Stomach (tissue), 9 donors: ENCODE data around the gene QARS1. TPM values are rescaled to one million over a fixed set of nuclear protein-coding genes. Genes with fewer than 3 reads are reported as not detected.

Experiments
- DNase-seq, 2 donors: peaks; one replicate each; pipeline versions ENCODE4 v3.0.0 to v3.0.0-alpha.2; 2013 to 2019
- H3K27ac ChIP-seq, 5 donors: fragments of 200-600 bp in 4 of 5; sonication (generic) in 4 of 5; one replicate each; pipeline ENCODE4 v1.5.1; 2013 to 2019; ENCODE audit warnings: mild to moderate bottlenecking in 1 of 5, moderate library complexity in 1 of 5
- H3K27me3 ChIP-seq, 3 donors: fragments of 200-600 bp; sonication (generic); one replicate each; pipeline ENCODE4 v1.5.1; 2017 to 2019; ENCODE audit warnings: mixed run types in 1 of 3
- H3K36me3 ChIP-seq, 4 donors: fragments of 200-600 bp; sonication (generic); 1 replicate in 3 of 4; 2 replicates in 1 of 4; pipeline ENCODE4 v1.5.1; 2016 to 2019
- H3K4me1 ChIP-seq, 4 donors: fragments of 200-600 bp; sonication (generic); one replicate each; pipeline ENCODE4 v1.5.1; 2016 to 2019
- H3K4me3 ChIP-seq, 4 donors: fragments of 200-600 bp; sonication (generic) in 3 of 4; one replicate each; pipeline ENCODE4 v1.5.1; 2016 to 2019; ENCODE audit warnings: mild to moderate bottlenecking in 1 of 4
- H3K9me3 ChIP-seq, 4 donors: fragments of 200-600 bp; sonication (generic); one replicate each; pipeline ENCODE4 v1.5.1; 2016 to 2019
- EP300 ChIP-seq: sonication (generic); formaldehyde crosslinking; IDR thresholded peaks from one replicate; pipeline ENCODE4 v1.6.1; 2017; ENCODE audit warnings: antibody characterized with exemption
- POLR2A ChIP-seq, 4 donors: fragments of 450-650 bp; IDR thresholded peaks; one replicate each; pipeline ENCODE4 v1.6.1; 2016; ENCODE audit warnings: antibody characterized with exemption in 4 of 4, control low read depth in 2 of 4, mild to moderate bottlenecking in 1 of 4, moderate library complexity in 1 of 4
- POLR2AphosphoS5 ChIP-seq, 3 donors: sonication (generic); formaldehyde crosslinking; IDR thresholded peaks; one replicate each; pipeline ENCODE4 v1.6.1; 2016; ENCODE audit warnings: antibody characterized with exemption in 3 of 3
- WGBS, 5 donors: extraction: QIAGEN DNeasy Blood & Tissue Kit in 3 of 5; methylation state at CpG; one replicate each; pipeline versions ENCODE4 v1.1.5 to v1.1.7; 2013 to 2018; 5-methylcytosine and 5-hydroxymethylcytosine counted together
- intact Hi-C: fragments of 100-400 bp; cut with DNase I; formaldehyde crosslinking; loops from one replicate; pipeline ENCODE4 v1.15.1; 2023; ENCODE audit warnings: low total_unique reads
- polyA plus RNA-seq, 3 donors: library from polyadenylated mRNA; stranded (reverse); fragments of 200-250 nt; gene quantifications; one replicate each; pipeline ENCODE4 v1.2.3, GENCODE V29; 2013
- total RNA-seq, 5 donors: library from RNA; depleted of rRNA; stranded (reverse); fragments of >200 nt; gene quantifications; one replicate each; pipeline versions ENCODE4 v1.1.0 to v1.2.3, GENCODE V29; 2014 to 2016
- TF ChIP-seq, protein P1 (sequence below), 7 experiments: fragments of 450-650 bp in 4 of 7; fragments of 200-600 bp in 3 of 7; sonication (generic) in 3 of 7; IDR thresholded peaks; one replicate each; pipeline ENCODE4 v1.5.1; 2016 to 2019; ENCODE audit warnings: antibody characterized with exemption in 7 of 7, control low read depth in 2 of 7, mild to moderate bottlenecking in 1 of 7
- donor health status: healthy with polysubstance abuse.
- donor health status: Bipolar disorder and iron deficiency.
- donor health status: healthy.

Gene QARS1
- total and polyA plus RNA-seq, 8 donors: 151 to 418 (median 234) TPM

DNA sequence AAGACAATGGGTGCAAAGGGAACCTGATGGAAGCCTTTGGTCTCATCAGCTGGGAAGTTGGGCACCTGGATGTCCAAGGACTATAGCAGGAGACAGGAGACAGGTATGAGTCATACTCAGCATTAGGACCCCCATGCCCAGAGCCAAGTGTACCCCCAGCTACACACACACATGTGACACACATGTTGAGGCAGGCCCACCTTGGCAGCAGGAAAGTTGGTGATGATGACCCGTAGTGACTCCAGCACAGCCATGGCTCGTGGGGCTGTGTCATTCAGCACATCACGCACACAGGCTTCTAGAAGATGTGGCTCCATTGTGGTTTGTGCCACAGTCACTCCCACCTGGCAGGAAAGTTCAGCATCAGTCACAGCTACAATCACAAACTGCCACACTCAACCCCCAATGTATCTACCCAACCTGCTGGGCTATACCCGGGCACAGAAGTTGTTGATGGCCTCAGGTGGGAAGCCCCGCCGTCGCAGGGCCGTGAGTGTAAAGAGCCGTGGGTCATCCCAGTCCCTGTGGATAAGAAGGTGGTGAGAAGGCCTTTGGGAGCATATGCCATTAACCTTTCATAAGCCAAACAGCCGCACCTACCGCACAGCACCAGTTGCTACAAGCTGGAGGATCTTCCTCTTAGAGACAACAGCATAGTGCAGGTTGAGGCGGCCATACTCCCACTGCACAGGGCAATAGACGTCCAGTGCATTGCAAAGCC, 5.5 kb downstream of the QARS1 start:
- no peak overlapping the region for H3K27ac ChIP-seq
- no peak for DNase-seq
- TF ChIP-seq EP300 (no peak), POLR2A (IDR thresholded peaks at IDR 0.05) (no peak), POLR2AphosphoS5 (IDR thresholded peaks at IDR 0.05) (no peak)
- TF ChIP-seq, protein P1, sequence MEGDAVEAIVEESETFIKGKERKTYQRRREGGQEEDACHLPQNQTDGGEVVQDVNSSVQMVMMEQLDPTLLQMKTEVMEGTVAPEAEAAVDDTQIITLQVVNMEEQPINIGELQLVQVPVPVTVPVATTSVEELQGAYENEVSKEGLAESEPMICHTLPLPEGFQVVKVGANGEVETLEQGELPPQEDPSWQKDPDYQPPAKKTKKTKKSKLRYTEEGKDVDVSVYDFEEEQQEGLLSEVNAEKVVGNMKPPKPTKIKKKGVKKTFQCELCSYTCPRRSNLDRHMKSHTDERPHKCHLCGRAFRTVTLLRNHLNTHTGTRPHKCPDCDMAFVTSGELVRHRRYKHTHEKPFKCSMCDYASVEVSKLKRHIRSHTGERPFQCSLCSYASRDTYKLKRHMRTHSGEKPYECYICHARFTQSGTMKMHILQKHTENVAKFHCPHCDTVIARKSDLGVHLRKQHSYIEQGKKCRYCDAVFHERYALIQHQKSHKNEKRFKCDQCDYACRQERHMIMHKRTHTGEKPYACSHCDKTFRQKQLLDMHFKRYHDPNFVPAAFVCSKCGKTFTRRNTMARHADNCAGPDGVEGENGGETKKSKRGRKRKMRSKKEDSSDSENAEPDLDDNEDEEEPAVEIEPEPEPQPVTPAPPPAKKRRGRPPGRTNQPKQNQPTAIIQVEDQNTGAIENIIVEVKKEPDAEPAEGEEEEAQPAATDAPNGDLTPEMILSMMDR (IDR thresholded peaks at IDR 0.05): no peak
- peaks cover 54 to 80% (median 71%) of the 10 kb centered on the region in 4 donors for H3K36me3 ChIP-seq
- no peaks in the 10 kb centered on the region for H3K9me3 ChIP-seq
- no peaks in the 10 kb centered on the region for H3K27me3 ChIP-seq
- no peak overlapping the region for H3K4me3 ChIP-seq
- 82 to 94% (median 92%) methylated on average over 12 to 13 of the region's 13 CpGs for whole genome bisulfite sequencing, 5 donors
- intact Hi-C loops: no loop called here
- peaks cover 18 to 31% (median 23%) of the 10 kb centered on the region in 4 donors for H3K4me1 ChIP-seq

DNA sequence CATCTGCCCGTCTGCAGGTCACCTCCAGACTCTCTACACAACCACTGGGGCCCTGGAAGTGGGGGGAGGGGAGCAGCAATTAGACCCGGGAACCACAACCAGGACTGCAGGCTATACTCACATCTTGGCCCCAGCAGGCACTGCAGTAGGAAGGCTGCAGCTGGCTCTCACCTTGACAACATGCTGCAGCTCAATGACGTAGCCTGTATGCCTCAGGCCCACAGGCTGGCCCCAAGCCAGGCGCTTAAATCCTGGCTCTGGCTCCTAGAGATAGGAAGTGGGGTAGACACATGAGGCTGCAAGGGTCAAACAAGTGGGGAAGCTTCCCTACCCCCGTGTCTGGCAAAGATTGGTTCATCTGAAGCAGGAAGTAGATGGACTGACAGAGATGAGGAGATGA, 6.1 kb downstream of the QARS1 start:
- intact Hi-C loops: no loop called here
- Histone ChIP-seq H3K4me1 (peaks cover 12 to 24% (median 17%) of the 10 kb centered on the region in 4 donors), H3K36me3 (peaks cover 54 to 78% (median 71%) of the 10 kb centered on the region in 4 donors), H3K4me3 (no peak overlapping the region), H3K27ac (no peak overlapping the region), H3K9me3 (no peaks in the 10 kb centered on the region), H3K27me3 (no peaks in the 10 kb centered on the region)
- TF ChIP-seq EP300: no peak
- TF ChIP-seq, protein P1 (IDR thresholded peaks at IDR 0.05): no peak
- TF ChIP-seq POLR2AphosphoS5 (IDR thresholded peaks at IDR 0.05): no peak
- TF ChIP-seq POLR2A (IDR thresholded peaks at IDR 0.05): no peak
- DNase-seq: no peak
- 31 to 44% (median 34%) methylated on average over 4 to 5 of the region's 5 CpGs for WGBS, 5 donors

DNA sequence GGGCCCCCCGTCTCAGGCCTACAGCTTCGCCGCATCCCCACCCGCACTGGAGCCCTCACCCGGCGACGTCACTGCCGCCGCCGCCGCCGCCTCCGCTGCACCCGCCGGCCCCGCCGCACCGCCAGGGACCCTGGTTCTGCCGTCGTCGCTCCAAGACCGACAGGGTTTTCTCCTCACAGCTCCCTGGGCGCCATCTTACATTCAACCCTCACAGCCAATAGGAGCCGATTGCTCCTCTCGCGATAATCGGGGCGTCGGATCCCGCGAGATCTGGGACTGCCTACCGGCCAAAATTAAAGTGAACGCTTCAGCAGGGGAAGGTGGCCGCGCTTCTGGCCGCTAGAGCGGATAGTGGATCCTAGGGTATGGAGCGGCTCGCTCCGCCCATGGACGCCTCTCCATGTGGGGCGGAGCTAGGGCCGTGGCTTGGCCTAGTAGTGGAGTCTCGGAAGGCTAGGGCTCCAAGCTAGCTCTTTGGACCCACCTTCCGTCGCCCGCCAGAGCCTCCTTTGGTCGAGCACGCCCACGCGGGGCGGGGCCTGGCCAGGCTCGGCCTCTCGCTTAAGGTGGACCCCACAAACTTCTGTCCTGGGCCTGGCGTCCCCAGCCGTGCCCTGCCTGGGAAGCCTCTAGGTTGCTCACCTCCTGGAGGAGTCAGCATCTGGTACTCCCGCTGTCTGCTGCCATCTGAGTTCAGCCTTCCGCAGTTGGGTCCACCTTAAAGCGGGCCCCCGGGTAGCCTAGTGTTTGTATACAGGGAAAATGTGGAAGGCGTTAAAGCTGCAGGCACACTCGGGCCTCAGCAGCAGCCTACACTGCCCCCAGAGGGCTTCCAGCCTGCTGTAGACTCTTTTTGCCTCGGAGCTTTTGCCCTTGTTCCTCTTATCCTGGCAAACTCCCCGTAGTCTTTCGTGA, 10.4 kb downstream of the QARS1 start, which contains the start of gene QRICH1:
Gene QRICH1, minus strand, starts transcription at position 219 of the 915 bp plus-strand sequence. CDS start 17,054 bp downstream, outside the sequence.
- H3K4me3 ChIP-seq: peak within 1 kb of the TSS; percentile 94 to 100 (median 98)
- DNase-seq: peak; percentile 97 to 99
- H3K27me3 ChIP-seq: no peaks in the 10 kb centered on the region
- TF ChIP-seq POLR2AphosphoS5 (IDR thresholded peaks at IDR 0.05) (peak in 2 of 3 donors; percentile 74 to 78), EP300 (no peak), POLR2A (IDR thresholded peaks at IDR 0.05) (peak in 2 of 4 donors; percentile 47 to 73)
- TF ChIP-seq, protein P1 (IDR thresholded peaks at IDR 0.05): peak in 5 of 7 experiments; percentile 14 to 58 (median 31)
- intact Hi-C loops: no loop called here
- peaks cover 19 to 49% (median 36%) of the 10 kb centered on the region in 4 donors for H3K36me3 ChIP-seq
- 0 to 1% (median 1%) methylated on average over 17 to 65 of the region's 65 CpGs for WGBS, 5 donors
- H3K9me3 ChIP-seq: no peaks in the 10 kb centered on the region
- H3K4me1 ChIP-seq: peaks cover 25 to 54% (median 49%) of the 10 kb centered on the region in 4 donors
- H3K27ac ChIP-seq: peak within 1 kb of the TSS; percentile 97 to 99 (median 98)
